IPS-20b (cell line): ENCODE results near the gene RIPOR2.

ENCODE experiments used
- H3K27ac ChIP-seq: one replicate; pipeline ENCODE4 v1.5.1; 2013; ENCODE audit warnings: low read length
- H3K27me3 ChIP-seq: 2 replicates; pipeline ENCODE4 v1.6.1; 2013; ENCODE audit warnings: mild to moderate bottlenecking, low read length, inconsistent platforms; ENCODE audit not compliant: insufficient read depth
- H3K36me3 ChIP-seq: 2 replicates; pipeline ENCODE4 v1.6.1; 2013; ENCODE audit warnings: low read depth, mild to moderate bottlenecking, inconsistent platforms, low read length, moderate library complexity; ENCODE audit not compliant: insufficient read depth
- H3K4me1 ChIP-seq: 2 replicates; pipeline ENCODE4 v1.6.1; 2013; ENCODE audit warnings: mild to moderate bottlenecking, control low read depth, inconsistent platforms, low read length, moderate library complexity; ENCODE audit not compliant: insufficient read depth
- H3K4me3 ChIP-seq: 2 replicates; pipeline ENCODE4 v1.5.1; 2013; ENCODE audit warnings: mild to moderate bottlenecking, low read length, inconsistent platforms
- H3K9ac ChIP-seq: 2 replicates; pipeline ENCODE4 v1.6.1; 2013; ENCODE audit warnings: low read depth, mild to moderate bottlenecking, inconsistent platforms, low read length, moderate library complexity
- H3K9me3 ChIP-seq: 2 replicates; pipeline ENCODE4 v1.6.1; 2013; ENCODE audit warnings: mild to moderate bottlenecking, low read depth, low read length, inconsistent platforms; ENCODE audit not compliant: insufficient read depth

Gene RIPOR2

GRCh38 chr6:24849713-24850112, 86.0 kb downstream of the RIPOR2 start:
- H3K4me3 ChIP-seq: no peak overlapping the region
- peaks cover 38% of the 10 kb centered on the region; the same call in 1 of the 2 replicates for H3K36me3 ChIP-seq
- no peak overlapping the region for H3K9ac ChIP-seq
- no peak overlapping the region for H3K27ac ChIP-seq
- H3K27me3 ChIP-seq: no peaks in the 10 kb centered on the region
- H3K4me1 ChIP-seq: no peaks in the 10 kb centered on the region
- H3K9me3 ChIP-seq: no peaks in the 10 kb centered on the region

GRCh38 chr6:24848461-24848860, 87.3 kb downstream of the RIPOR2 start:
- Histone ChIP-seq H3K4me3 (no peak overlapping the region), H3K4me1 (no peaks in the 10 kb centered on the region), H3K9ac (no peak overlapping the region), H3K27ac (no peak overlapping the region), H3K27me3 (no peaks in the 10 kb centered on the region), H3K9me3 (no peaks in the 10 kb centered on the region), H3K36me3 (peaks cover 36% of the 10 kb centered on the region; the same call in 1 of the 2 replicates)

- no peak overlapping the region for H3K4me3 ChIP-seq
- H3K27ac ChIP-seq: no peak overlapping the region
- H3K36me3 ChIP-seq: peaks cover 38% of the 10 kb centered on the region; the same call in 1 of the 2 replicates
- H3K4me1 ChIP-seq: no peaks in the 10 kb centered on the region
- H3K9me3 ChIP-seq: no peaks in the 10 kb centered on the region
- H3K27me3 ChIP-seq: no peaks in the 10 kb centered on the region
- H3K9ac ChIP-seq: no peak overlapping the region
Observed at GRCh38 chr6:24847402-24847801, 88.4 kb downstream of the RIPOR2 start.

GRCh38 chr6:24845578-24845977, 90.2 kb downstream of the RIPOR2 start:
- no peak overlapping the region for H3K27ac ChIP-seq
- H3K9me3 ChIP-seq: no peaks in the 10 kb centered on the region
- no peak overlapping the region for H3K9ac ChIP-seq
- peaks cover 43% of the 10 kb centered on the region; the same call in 1 of the 2 replicates for H3K36me3 ChIP-seq
- no peaks in the 10 kb centered on the region for H3K27me3 ChIP-seq
- H3K4me3 ChIP-seq: no peak overlapping the region
- H3K4me1 ChIP-seq: no peaks in the 10 kb centered on the region

- H3K27ac ChIP-seq: no peak overlapping the region
- H3K4me1 ChIP-seq: no peaks in the 10 kb centered on the region
- no peaks in the 10 kb centered on the region for H3K27me3 ChIP-seq
- no peak overlapping the region for H3K4me3 ChIP-seq
- H3K9me3 ChIP-seq: no peaks in the 10 kb centered on the region
- H3K36me3 ChIP-seq: peaks cover 40% of the 10 kb centered on the region; the same call in 1 of the 2 replicates
- no peak overlapping the region for H3K9ac ChIP-seq
Observed at GRCh38 chr6:24844903-24845302, 90.9 kb downstream of the RIPOR2 start.

- Histone ChIP-seq H3K27me3 (no peaks in the 10 kb centered on the region), H3K4me3 (no peak overlapping the region), H3K36me3 (peaks cover 33% of the 10 kb centered on the region; the same call in 1 of the 2 replicates), H3K27ac (no peak overlapping the region), H3K9me3 (no peaks in the 10 kb centered on the region), H3K9ac (no peak overlapping the region), H3K4me1 (no peaks in the 10 kb centered on the region)
Observed at GRCh38 chr6:24844061-24844460, 91.7 kb downstream of the RIPOR2 start.

GRCh38 chr6:24840187-24840586, 95.6 kb downstream of the RIPOR2 start:
- no peaks in the 10 kb centered on the region for H3K4me1 ChIP-seq
- no peak overlapping the region for H3K27ac ChIP-seq
- peaks cover 19% of the 10 kb centered on the region; the same call in 1 of the 2 replicates for H3K36me3 ChIP-seq
- no peak overlapping the region for H3K9ac ChIP-seq
- H3K27me3 ChIP-seq: no peaks in the 10 kb centered on the region
- no peaks in the 10 kb centered on the region for H3K9me3 ChIP-seq
- no peak overlapping the region for H3K4me3 ChIP-seq

GRCh38 chr6:24838994-24839393, 96.8 kb downstream of the RIPOR2 start:
- Histone ChIP-seq H3K9ac (no peak overlapping the region), H3K9me3 (no peaks in the 10 kb centered on the region), H3K27ac (no peak overlapping the region), H3K36me3 (peaks cover 16% of the 10 kb centered on the region; the same call in 1 of the 2 replicates), H3K4me1 (no peaks in the 10 kb centered on the region), H3K27me3 (no peaks in the 10 kb centered on the region), H3K4me3 (no peak overlapping the region)

- Histone ChIP-seq H3K9me3 (no peaks in the 10 kb centered on the region), H3K9ac (no peak overlapping the region), H3K4me1 (no peaks in the 10 kb centered on the region), H3K4me3 (no peak overlapping the region), H3K27me3 (no peaks in the 10 kb centered on the region), H3K36me3 (peaks cover 15% of the 10 kb centered on the region; the same call in 1 of the 2 replicates), H3K27ac (no peak overlapping the region)
Observed at GRCh38 chr6:24838081-24838480, 97.7 kb downstream of the RIPOR2 start.

- no peak overlapping the region for H3K4me3 ChIP-seq
- H3K27ac ChIP-seq: no peak overlapping the region
- H3K9me3 ChIP-seq: no peaks in the 10 kb centered on the region
- peaks cover 6% of the 10 kb centered on the region; the same call in 1 of the 2 replicates for H3K36me3 ChIP-seq
- H3K4me1 ChIP-seq: no peaks in the 10 kb centered on the region
- H3K9ac ChIP-seq: no peak overlapping the region
- H3K27me3 ChIP-seq: no peaks in the 10 kb centered on the region
Observed at GRCh38 chr6:24836109-24836508, 99.7 kb downstream of the RIPOR2 start.

- Histone ChIP-seq H3K27me3 (no peaks in the 10 kb centered on the region), H3K4me1 (0 out of 2 replicates have a peak, but pooled peaks cover 3% of the 10 kb centered on the region), H3K9me3 (no peaks in the 10 kb centered on the region), H3K27ac (no peak overlapping the region), H3K36me3 (no peaks in the 10 kb centered on the region), H3K9ac (no peak overlapping the region), H3K4me3 (no peak overlapping the region)
Observed at GRCh38 chr6:24833711-24834386, 101.9 kb downstream of the RIPOR2 start.

- no peaks in the 10 kb centered on the region for H3K27me3 ChIP-seq
- no peak overlapping the region for H3K27ac ChIP-seq
- H3K4me1 ChIP-seq: 0 out of 2 replicates have a peak, but pooled peaks cover 3% of the 10 kb centered on the region
- no peaks in the 10 kb centered on the region for H3K36me3 ChIP-seq
- H3K4me3 ChIP-seq: no peak overlapping the region
- no peaks in the 10 kb centered on the region for H3K9me3 ChIP-seq
- H3K9ac ChIP-seq: no peak overlapping the region
Observed at GRCh38 chr6:24832794-24833193, 103.0 kb downstream of the RIPOR2 start.
